Adrenal gland (tissue), 12 donors: ENCODE measurements around the gene NTRK1. TPM values are rescaled to one million over a fixed set of nuclear protein-coding genes. Genes with fewer than 3 reads are reported as not detected.

Experiments used
- DNase-seq, 7 donors: peaks; one replicate each; pipeline ENCODE4 v3.0.0-alpha.2; 2019 to 2020
- H3K27ac ChIP-seq, 5 donors: fragments of 200-600 bp; sonication (generic) in 4 of 5; 1 replicate in 3 of 5; 2 replicates in 2 of 5; pipeline versions ENCODE4 v1.5.1 to v1.8.0; 2016 to 2020; ENCODE audit warnings: mild to moderate bottlenecking in 1 of 5
- H3K27me3 ChIP-seq: fragments of 200-600 bp; 2 replicates; pipeline ENCODE4 v1.8.0; 2021
- H3K36me3 ChIP-seq, 2 donors: fragments of 200-600 bp; replicated peaks in 1 of 2; 1 replicate in 1 of 2; 2 replicates in 1 of 2; pipeline versions ENCODE4 v1.5.1 to v1.8.0; 2018 to 2022
- H3K4me1 ChIP-seq, 2 donors: fragments of 200-600 bp; replicated peaks in 1 of 2; 1 replicate in 1 of 2; 2 replicates in 1 of 2; pipeline versions ENCODE4 v1.5.1 to v1.8.0; 2018 to 2021
- H3K4me3 ChIP-seq, 4 donors: fragments of 200-600 bp; sonication (generic) in 3 of 4; one replicate each; pipeline ENCODE4 v1.5.1; 2016 to 2018
- H3K9me3 ChIP-seq, 3 donors: fragments of 200-600 bp; sonication (generic) in 1 of 3; replicated peaks in 1 of 3; 1 replicate in 2 of 3; 2 replicates in 1 of 3; pipeline versions ENCODE4 v1.5.1 to v1.8.0; 2016 to 2021
- POLR2A ChIP-seq, 2 donors: fragments of 450-650 bp; IDR thresholded peaks; one replicate each; pipeline ENCODE4 v1.6.1; 2017; ENCODE audit warnings: antibody characterized with exemption in 2 of 2, mild to moderate bottlenecking in 2 of 2, moderate library complexity in 1 of 2
- WGBS, 4 donors: extraction: QIAGEN DNeasy Blood & Tissue Kit in 2 of 4; methylation state at CpG; one replicate each; pipeline versions ENCODE4 v1.1.5 to v1.1.7; 2013 to 2017; 5-methylcytosine and 5-hydroxymethylcytosine counted together
- intact Hi-C, 2 donors: fragments of 100-400 bp; cut with DNase I; formaldehyde crosslinking; loops; one replicate each; pipeline versions ENCODE4 v1.14.1 to v1.15.0; 2022 to 2023
- polyA plus RNA-seq, 3 donors: library from polyadenylated mRNA; stranded (reverse); fragments of 200-250 nt in 2 of 3; fragments of 350-450 nt in 1 of 3; fragmentation: Illumina TruSeq in 1 of 3; extraction: RNeasy Lipid Tissue Mini Kit (QIAGEN cat#74804) in 1 of 3; gene quantifications; one replicate each; pipeline ENCODE4 v1.2.3, GENCODE V29; 2013 to 2014
- total RNA-seq, 9 donors: library from RNA; depleted of rRNA in 4 of 9; stranded (reverse); fragments of >200 nt in 4 of 9; fragments of 120-200 nt in 1 of 9; fragmentation: NEBNext Ultra II Directional in 1 of 9; extraction: Animal tissue kit (Norgen Biotek cat#: 25700) in 1 of 9; gene quantifications; one replicate each; pipeline versions ENCODE4 v1.1.0 to v1.2.4, GENCODE V29; 2013 to 2023
- TF ChIP-seq, protein P1 (sequence below), 6 experiments: fragments of 450-650 bp in 4 of 6; fragments of 200-600 bp in 2 of 6; sonication (generic) in 1 of 6; IDR thresholded peaks; 1 replicate in 5 of 6; 2 replicates in 1 of 6; pipeline versions ENCODE4 v1.5.1 to v1.8.0; 2016 to 2021; ENCODE audit warnings: antibody characterized with exemption in 6 of 6, mild to moderate bottlenecking in 2 of 6, moderate library complexity in 1 of 6
- donor health status: healthy with polysubstance abuse.
- donor health status: Bipolar disorder and iron deficiency.
- donor health status: DM: yes; HTN: yes; CAD: no.
- donor health status: DM: no; HTN: no; CAD: no.
- donor health status: DM: no; HTN: no; CAD: no.
- donor health status: DM: yes; HTN: yes; CAD: no.

Gene NTRK1
- total and polyA plus RNA-seq, 12 donors: 0.26 to 22.6 (median 5.7) TPM; not detected in 1

GRCh38 chr1:156892190-156893047 is 31.8 kb downstream of the NTRK1 start:
- TF ChIP-seq, protein P1, sequence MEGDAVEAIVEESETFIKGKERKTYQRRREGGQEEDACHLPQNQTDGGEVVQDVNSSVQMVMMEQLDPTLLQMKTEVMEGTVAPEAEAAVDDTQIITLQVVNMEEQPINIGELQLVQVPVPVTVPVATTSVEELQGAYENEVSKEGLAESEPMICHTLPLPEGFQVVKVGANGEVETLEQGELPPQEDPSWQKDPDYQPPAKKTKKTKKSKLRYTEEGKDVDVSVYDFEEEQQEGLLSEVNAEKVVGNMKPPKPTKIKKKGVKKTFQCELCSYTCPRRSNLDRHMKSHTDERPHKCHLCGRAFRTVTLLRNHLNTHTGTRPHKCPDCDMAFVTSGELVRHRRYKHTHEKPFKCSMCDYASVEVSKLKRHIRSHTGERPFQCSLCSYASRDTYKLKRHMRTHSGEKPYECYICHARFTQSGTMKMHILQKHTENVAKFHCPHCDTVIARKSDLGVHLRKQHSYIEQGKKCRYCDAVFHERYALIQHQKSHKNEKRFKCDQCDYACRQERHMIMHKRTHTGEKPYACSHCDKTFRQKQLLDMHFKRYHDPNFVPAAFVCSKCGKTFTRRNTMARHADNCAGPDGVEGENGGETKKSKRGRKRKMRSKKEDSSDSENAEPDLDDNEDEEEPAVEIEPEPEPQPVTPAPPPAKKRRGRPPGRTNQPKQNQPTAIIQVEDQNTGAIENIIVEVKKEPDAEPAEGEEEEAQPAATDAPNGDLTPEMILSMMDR (IDR thresholded peaks at IDR 0.05): peak; percentile 77 to 89 (median 82)
- no peak for TF ChIP-seq POLR2A (IDR thresholded peaks at IDR 0.05)
- Histone ChIP-seq H3K27me3 (peaks cover 8% of the 10 kb centered on the region), H3K4me1 (peaks cover 0 to 28% of the 10 kb centered on the region in 2 donors), H3K4me3 (peak overlapping the region in 1 of 4 donors; percentile 52), H3K27ac (peak overlapping the region in 4 of 5 donors; percentile 54 to 89 (median 79)), H3K36me3 (no peaks in the 10 kb centered on the region), H3K9me3 (no peaks in the 10 kb centered on the region)
- intact Hi-C loops: no loop called here
- peak; percentile 85 to 96 (median 92) for DNase-seq
- 4 to 10% (median 6%) methylated on average over 43 to 48 of the region's 48 CpGs for WGBS, 4 donors

DNA sequence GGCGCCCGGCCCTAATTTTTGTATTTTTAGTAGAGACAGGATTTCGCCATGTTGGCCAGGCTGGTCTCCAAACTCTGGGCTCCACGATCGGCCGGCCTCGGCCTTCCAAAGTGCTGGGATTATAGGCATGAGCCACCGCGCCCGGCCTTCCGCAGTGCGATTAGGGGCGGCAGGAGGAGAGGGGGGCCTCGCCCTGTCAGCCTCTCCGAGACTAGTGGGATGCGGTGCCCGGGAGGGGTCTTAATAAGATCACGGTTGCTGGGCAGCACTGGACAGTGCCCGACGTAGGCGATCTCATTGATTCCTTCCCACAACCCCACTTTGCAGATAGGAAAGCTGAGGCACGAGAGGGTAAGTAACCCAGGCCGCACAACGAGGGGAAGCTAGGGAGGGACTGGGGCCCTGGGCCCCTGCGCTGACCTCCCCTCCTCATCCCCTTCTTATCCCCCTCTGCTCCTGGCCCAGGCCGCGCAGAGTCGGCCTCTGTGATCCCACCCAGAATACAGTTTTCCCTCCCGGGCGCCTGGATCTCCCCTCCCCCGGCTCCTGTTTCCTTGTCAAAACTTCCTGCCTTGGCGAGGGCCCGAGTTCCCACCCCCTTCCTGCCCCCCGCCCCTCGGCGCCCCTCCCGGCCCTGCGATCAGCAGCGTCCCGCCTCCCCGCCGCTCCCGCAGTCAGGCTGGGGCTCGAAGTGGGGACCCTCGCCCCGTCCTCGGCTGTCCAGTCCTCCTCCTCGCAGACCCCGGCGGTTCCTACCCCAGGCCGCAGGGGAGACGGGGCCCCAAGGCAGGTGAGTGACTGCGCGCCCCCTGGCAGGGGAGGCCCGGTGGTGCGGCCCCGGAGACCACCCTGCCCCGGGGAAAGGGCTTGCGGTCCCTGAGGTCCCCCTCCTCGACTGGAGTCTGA is 32.6 kb downstream of the NTRK1 start, which contains the start of gene PEAR1:
TSS of gene PEAR1 (plus strand) at position 671 of the 906 bp plus-strand sequence. CDS start 10,209 bp downstream, outside the sequence.
- H3K27me3 ChIP-seq: peaks cover 8% of the 10 kb centered on the region
- peak in 6 of 7 donors; percentile 33 to 65 (median 44) for DNase-seq
- no peaks in the 10 kb centered on the region for H3K36me3 ChIP-seq
- peaks cover 0 to 29% of the 10 kb centered on the region in 2 donors for H3K4me1 ChIP-seq
- peak within 1 kb of the TSS in 4 of 5 donors; percentile 54 to 89 (median 79) for H3K27ac ChIP-seq
- no peaks in the 10 kb centered on the region for H3K9me3 ChIP-seq
- TF ChIP-seq, protein P1 (IDR thresholded peaks at IDR 0.05): peak in 1 of 6 experiments; percentile 8
- peak in 1 of 2 donors; percentile 15 for TF ChIP-seq POLR2A (IDR thresholded peaks at IDR 0.05)
- intact Hi-C loops: no loop called here
- WGBS, 4 donors: 5 to 16% (median 9%) methylated on average over 20 to 60 of the region's 60 CpGs
- H3K4me3 ChIP-seq: peak within 1 kb of the TSS in 1 of 4 donors; percentile 52

DNA sequence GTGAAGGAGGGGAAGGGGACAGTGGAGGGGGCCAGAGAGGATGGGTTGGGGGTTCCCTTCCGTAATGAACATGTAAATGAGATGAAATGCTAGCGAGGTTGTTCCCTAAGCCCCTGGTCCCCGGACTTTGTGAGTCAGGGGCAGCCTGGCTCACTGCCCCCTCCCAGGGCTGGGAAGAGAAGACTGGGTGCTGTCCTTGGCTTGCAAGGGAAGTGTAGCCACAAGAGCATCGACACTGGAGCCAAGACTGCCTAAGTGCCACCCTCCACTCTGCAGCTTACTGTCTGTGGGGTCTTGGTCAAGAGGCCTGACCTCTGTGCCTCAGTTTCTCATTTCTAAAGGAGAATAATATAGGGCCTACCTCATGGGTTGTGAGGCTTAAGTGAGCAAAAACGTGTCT is 33.3 kb downstream of the NTRK1 start:
- Histone ChIP-seq H3K27me3 (peaks cover 8% of the 10 kb centered on the region), H3K36me3 (no peaks in the 10 kb centered on the region), H3K4me3 (peak overlapping the region in 1 of 4 donors; percentile 52), H3K27ac (peak overlapping the region in 4 of 5 donors; percentile 54 to 89 (median 79)), H3K4me1 (peaks cover 0 to 33% of the 10 kb centered on the region in 2 donors), H3K9me3 (no peaks in the 10 kb centered on the region)
- no peak for DNase-seq
- 20 to 38% (median 31%) methylated on average over 5 of the region's 5 CpGs for WGBS, 4 donors
- intact Hi-C loops: loop anchor here in 1 of 2 donors (2.0 kb wide), 1 partner anchor 29 kb away; no protein-coding TSS in a partner anchor
- TF ChIP-seq, protein P1 (IDR thresholded peaks at IDR 0.05): no peak
- TF ChIP-seq POLR2A (IDR thresholded peaks at IDR 0.05): no peak
